IMR-90 (cell line): ENCODE data around the gene BNIP3. TPM values are rescaled to one million over a fixed set of nuclear protein-coding genes. Genes with fewer than 3 reads are reported as not detected.

ENCODE experiments used
- BHLHE40 ChIP-seq: fragments of 150-350 bp; IDR thresholded peaks from 2 replicates; pipeline ENCODE4 v1.6.1; 2016; ENCODE audit warnings: mild to moderate bottlenecking, low read depth, low read length
- POLR2A ChIP-seq: IDR thresholded peaks from 2 replicates; pipeline ENCODE4 v1.6.1; 2012; ENCODE audit warnings: mild to moderate bottlenecking, low read depth, low read length
- polyA plus RNA-seq, 3 experiments: library from polyadenylated mRNA; depleted of rRNA; stranded (reverse); fragments of >200 nt; gene quantifications; 2 replicates each; pipeline ENCODE4 v1.2.3, GENCODE V29; 2012; ENCODE audit warnings: low replicate concordance in 1 of 3
- total RNA-seq: library from RNA; depleted of rRNA; stranded (reverse); fragments of >200 nt; gene quantifications from 2 replicates; pipeline ENCODE4 v1.2.3, GENCODE V29; 2012
- TF ChIP-seq, protein P1 (sequence below): fragments of 150-350 bp; IDR thresholded peaks from 2 replicates; pipeline ENCODE4 v1.6.1; 2017; ENCODE audit warnings: mild to moderate bottlenecking, antibody characterized with exemption, low read length, low read depth

The BNIP3 gene
- total and polyA plus RNA-seq, 2 of the 4 experiments (the other 2 are of a cell fraction) = 134 to 211 TPM

DNA sequence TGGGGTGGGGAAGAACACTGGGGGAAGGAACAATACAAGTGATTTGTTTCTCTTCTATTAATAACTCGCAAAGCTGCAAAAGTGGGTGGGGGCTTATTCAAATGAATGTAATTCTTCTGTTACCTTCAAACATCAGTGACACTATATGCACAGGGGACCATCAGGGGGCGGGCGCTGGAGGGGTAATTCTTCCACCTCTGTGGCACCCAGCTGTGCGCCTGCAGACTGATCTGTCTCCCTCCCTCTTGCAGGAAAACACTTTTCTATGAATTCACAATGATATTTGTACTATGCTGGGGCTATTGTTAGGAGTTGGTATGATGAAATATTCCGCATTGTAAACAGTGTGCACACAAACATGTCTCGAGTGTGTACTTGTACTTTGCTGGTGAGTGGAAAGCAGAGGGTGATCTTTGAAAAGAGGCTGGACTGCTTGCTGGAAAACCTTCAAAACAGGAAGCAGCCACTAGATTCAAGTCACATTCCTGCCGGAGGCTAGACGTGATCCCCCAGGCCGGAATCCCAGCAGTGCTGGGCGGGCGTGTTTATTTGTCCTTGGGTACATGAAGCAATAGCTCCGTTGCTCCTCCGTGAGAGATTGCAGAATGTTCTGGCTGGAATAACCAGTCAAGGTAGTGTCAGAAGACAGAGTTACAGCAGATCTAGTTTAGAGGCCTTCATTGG is 15.8 kb upstream of the BNIP3 start (continued):
- TF ChIP-seq, protein P1, sequence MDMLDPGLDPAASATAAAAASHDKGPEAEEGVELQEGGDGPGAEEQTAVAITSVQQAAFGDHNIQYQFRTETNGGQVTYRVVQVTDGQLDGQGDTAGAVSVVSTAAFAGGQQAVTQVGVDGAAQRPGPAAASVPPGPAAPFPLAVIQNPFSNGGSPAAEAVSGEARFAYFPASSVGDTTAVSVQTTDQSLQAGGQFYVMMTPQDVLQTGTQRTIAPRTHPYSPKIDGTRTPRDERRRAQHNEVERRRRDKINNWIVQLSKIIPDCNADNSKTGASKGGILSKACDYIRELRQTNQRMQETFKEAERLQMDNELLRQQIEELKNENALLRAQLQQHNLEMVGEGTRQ = no peak
- TF ChIP-seq BHLHE40 = peak; percentile 75
- TF ChIP-seq POLR2A = no peak
